Amniotic stem cell (primary cell): ENCODE data around the gene NAP1L2.
"Not testable (repeated sequence)": the region's sequence is repeated elsewhere in the genome, so short reads cannot be mapped to it uniquely, and the experiment has no call there.

Experiments used
- DNase-seq: peaks from one replicate; lab custom pipeline; 2025; lab: John Stamatoyannopoulos, UW

The NAP1L2 gene, protein sequence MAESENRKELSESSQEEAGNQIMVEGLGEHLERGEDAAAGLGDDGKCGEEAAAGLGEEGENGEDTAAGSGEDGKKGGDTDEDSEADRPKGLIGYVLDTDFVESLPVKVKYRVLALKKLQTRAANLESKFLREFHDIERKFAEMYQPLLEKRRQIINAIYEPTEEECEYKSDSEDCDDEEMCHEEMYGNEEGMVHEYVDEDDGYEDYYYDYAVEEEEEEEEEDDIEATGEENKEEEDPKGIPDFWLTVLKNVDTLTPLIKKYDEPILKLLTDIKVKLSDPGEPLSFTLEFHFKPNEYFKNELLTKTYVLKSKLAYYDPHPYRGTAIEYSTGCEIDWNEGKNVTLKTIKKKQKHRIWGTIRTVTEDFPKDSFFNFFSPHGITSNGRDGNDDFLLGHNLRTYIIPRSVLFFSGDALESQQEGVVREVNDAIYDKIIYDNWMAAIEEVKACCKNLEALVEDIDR

DNA sequence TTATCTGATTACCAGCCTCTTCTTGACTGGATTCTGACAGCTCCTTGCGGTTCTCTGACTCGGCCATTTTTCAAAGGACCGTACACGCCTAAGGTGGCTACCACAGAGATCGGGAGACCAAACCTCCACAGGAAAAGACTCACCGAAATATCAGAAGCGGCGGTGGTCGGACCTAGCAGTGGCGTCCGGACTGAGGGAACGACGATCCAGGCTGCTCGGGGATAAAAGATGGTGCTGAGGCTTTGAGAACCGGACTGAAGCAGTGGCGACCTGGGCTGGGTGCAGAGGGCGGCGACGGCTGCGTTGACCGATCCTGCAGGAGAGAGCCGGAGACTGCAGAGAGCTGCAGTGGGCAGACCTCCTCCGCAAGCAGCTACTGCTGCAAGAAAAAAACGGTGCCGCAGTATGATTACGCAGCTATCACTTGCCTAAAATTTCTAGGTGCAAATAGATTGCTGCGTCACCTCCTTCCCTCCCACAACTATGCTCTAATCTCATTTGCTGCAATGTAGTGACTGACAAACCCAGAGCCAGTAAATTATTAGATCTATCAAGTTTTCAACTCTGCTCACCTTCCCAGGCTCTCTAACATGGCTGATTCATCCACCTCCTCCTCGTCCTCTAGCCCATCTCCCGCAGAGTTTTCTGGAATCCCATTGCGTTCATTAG lies at the start of gene NAP1L2:
NAP1L2 (minus strand) TSS at position 426 of the 669 bp plus-strand sequence; CDS start at position 67, 359 bp downstream.
- DNase-seq, result no peak

DNA sequence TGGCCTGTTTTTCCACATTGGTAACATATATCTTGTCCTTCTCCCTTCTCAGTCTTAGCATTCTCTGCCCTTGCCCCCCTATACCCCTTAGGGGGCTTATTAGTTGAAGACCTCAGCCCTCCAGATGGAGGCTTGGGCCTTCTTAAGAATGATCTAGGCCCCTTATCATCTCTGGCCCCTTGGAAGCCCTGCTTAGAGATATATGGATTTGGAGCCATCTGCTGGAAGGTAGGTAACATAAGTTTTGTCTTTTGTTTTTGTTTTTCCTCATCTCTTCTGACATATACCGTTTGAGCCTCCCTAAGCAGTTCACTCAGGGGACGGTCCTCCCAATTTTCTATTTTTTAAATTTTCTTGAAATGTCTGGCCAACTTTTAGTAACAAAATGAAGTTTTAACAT lies 48.3 kb upstream of the NAP1L2 start:
- peak; percentile 1 for DNase-seq

DNA sequence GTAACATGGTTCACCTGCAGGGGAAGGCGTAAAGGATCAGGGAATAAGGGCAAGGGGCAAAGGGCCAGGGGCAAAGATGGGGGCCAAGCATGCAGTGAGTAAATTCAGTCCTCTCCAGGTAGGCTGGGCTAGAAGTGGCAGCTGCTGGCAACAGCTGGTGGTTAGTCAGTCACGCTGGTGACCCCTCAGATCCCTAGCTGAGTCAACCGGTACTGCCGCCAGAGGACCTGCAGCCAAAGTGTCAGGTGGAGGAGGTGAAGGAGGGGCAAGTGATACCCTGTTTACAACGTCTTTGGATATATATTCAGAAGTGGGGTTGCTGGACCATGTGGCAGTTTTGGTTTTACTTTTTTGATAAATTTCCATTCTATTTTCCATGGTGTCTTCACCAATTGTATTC lies 24.6 kb upstream of the NAP1L2 start:
- DNase-seq, result no peak

DNA sequence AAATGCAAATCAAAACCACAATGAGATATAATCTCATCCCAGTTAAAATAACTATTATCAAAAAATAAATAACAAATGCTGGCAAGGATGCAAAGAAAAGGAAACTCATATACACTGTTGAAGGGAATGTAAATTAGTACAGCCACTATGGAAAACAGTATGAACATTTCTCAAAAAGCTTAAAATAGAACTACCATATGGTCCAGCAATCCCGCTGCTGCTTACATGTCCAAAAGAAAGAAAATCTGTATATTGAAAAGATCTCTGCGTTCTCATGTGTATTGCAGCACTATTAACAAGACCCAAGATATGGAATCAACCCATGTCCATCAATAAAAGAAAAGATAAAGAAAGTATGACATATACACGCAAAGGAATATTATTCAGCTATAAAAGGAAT lies 3.0 kb upstream of the NAP1L2 start:
- DNase-seq, result no peak

DNA sequence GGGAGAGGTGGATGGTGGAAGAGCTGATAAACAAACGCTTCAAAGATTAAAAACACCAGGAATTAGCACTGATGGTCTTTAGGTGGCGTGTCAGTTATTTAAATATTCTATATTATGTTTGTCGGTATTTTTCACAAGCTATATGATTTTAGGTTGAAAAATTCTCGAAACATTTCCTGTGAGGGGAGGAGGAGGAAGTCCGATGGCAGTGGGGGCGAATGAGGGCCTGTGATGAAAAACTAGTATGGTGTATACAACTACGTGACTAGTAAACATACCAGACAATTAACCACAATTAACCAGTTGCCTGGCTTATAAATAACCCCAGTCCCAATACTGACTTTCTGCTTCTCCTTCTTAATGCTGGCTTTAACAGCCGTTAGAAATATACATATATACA lies 595 bp upstream of the NAP1L2 start:
- DNase-seq, result no peak

DNA sequence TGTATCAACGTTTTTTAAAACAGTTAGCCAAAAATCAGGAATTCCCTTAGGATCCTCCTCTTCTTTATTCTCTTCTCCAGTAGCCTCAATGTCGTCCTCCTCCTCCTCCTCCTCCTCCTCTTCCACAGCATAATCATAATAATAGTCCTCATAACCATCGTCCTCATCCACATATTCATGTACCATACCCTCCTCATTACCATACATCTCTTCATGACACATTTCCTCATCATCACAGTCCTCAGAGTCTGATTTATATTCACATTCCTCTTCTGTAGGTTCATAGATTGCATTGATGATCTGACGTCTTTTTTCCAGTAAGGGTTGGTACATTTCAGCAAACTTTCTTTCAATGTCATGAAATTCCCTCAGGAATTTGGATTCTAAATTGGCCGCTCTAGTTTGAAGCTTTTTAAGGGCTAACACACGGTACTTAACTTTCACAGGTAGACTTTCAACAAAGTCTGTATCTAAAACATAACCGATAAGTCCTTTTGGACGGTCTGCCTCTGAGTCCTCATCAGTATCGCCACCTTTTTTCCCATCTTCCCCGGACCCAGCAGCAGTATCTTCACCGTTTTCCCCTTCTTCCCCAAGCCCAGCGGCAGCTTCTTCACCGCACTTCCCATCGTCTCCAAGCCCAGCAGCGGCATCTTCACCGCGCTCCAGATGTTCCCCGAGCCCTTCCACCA lies 771 bp downstream of the NAP1L2 start:
- no peak for DNase-seq

DNA sequence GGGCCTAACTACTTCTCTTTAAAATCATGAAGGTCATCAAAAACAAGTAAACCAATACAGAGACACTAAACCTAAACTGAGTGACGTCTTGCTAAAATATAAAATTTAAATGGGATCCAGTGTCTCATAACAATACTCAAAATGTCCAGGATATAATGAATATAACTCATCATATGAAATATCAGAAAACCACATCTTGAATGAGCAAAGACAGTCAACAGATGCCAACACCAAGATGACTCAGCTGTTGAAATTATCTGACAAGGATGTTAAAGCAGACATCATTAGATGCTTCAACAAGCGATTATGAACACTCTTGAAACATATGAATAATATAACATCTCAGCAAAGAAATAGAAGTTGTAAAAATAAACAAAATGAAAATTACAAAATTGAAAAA lies 8.3 kb downstream of the NAP1L2 start:
- no peak for DNase-seq

DNA sequence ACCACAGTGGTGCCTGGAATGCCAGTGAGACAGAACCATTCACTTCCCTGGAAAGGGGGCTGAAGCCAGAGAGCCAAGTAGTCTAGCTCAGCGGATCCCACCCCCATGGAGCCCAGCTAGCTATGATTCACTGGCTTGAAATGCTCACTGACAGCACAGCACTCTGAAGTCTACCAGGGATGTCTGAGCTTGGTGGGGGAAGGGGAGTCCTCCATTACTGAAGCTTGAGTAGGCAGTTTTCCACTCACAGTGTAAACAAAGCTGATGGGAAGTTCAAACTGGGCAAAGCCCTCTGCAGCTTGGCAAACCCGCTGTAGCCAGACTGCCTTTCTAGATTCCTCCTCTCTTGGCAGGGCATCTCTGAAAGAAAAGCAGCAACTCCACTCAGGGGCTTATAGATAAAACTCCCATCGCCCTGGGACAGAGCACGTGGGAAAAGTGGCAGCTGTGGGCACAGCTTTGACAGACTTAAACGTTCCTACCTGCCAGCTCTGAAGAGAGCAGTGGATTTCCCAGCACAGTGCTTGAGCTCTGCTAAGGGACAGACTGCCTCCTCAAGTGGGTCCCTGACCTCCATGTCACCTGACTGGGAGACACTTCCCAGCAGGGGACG lies 32.0 kb downstream of the NAP1L2 start:
- no peak for DNase-seq

DNA sequence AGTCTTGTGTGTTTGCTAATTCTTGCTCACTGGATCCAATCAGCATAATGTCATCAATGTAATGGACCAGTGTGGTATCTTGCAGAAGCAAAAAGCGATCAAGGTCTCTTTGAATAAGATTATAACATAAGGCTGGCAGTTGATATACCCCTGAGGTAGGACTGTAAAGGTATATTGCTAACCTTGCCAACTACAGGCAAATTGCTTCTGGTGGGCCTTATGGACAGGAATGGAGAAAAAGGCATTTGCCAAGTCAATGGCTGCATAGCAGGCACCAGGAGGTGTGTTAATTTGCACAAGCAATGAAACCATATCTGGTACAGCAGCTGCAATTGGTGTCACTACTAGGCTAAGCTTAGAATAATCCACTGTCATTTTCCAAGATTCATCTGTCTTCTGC lies 45.7 kb downstream of the NAP1L2 start:
- not testable (repeated sequence) for DNase-seq
